ENCODE results near the gene IRAK4. TPM values are rescaled to one million over a fixed set of nuclear protein-coding genes. Genes with fewer than 3 reads are reported as not detected.
"Not testable (repeated sequence)": the region's sequence is repeated elsewhere in the genome, so short reads cannot be mapped to it uniquely, and the experiment has no call there.

Gene IRAK4
- total RNA-seq, 2 donors from 2014 or later = 17.3 to 18.6 TPM

- no peaks in the 10 kb centered on the region for H3K9me3 ChIP-seq
- no peaks in the 10 kb centered on the region for H3K4me1 ChIP-seq
- no peak overlapping the region for H3K27ac ChIP-seq
- intact Hi-C loops (cut with DNase I) = no loop called here
- peaks cover 7% of the 10 kb centered on the region for H3K36me3 ChIP-seq
- no peaks in the 10 kb centered on the region for H3K27me3 ChIP-seq
- no peak for DNase-seq
- no peak overlapping the region for H3K9ac ChIP-seq (ENCODE audit: low read depth in 2 of 2, low read length in 2 of 2)
- H3K4me3 ChIP-seq = no peak overlapping the region
- no peak for TF ChIP-seq CTCF (IDR thresholded peaks at IDR 0.05)
These were observed 18.1 kb upstream of the IRAK4 start for GRCh38 chr12:43740511-43741100.

- TF ChIP-seq CTCF (IDR thresholded peaks at IDR 0.05) = no peak
- no peak for DNase-seq
- no peaks in the 10 kb centered on the region for H3K27me3 ChIP-seq
- H3K4me1 ChIP-seq = no peaks in the 10 kb centered on the region
- no peaks in the 10 kb centered on the region for H3K36me3 ChIP-seq
- H3K9ac ChIP-seq (ENCODE audit: low read depth in 2 of 2, low read length in 2 of 2) = no peak overlapping the region
- no peaks in the 10 kb centered on the region for H3K9me3 ChIP-seq
- no peak overlapping the region for H3K4me3 ChIP-seq
- H3K27ac ChIP-seq = no peak overlapping the region
- intact Hi-C loops (cut with DNase I) = no loop called here
These were observed 16.6 kb upstream of the IRAK4 start for GRCh38 chr12:43742106-43742505.

- H3K36me3 ChIP-seq = no peaks in the 10 kb centered on the region
- no peak overlapping the region for H3K9ac ChIP-seq (ENCODE audit: low read depth in 2 of 2, low read length in 2 of 2)
- H3K27me3 ChIP-seq = no peaks in the 10 kb centered on the region
- H3K27ac ChIP-seq = no peak overlapping the region
- DNase-seq = no peak
- H3K4me3 ChIP-seq = no peak overlapping the region
- intact Hi-C loops (cut with DNase I) = no loop called here
- TF ChIP-seq CTCF (IDR thresholded peaks at IDR 0.05) = no peak
- no peaks in the 10 kb centered on the region for H3K4me1 ChIP-seq
- no peaks in the 10 kb centered on the region for H3K9me3 ChIP-seq
These were observed 13.9 kb upstream of the IRAK4 start for GRCh38 chr12:43744826-43745225.

GRCh38 chr12:43749016-43749415 lies 9.7 kb upstream of the IRAK4 start:
- Histone ChIP-seq H3K4me1 (no peaks in the 10 kb centered on the region), H3K27me3 (no peaks in the 10 kb centered on the region), H3K27ac (no peak overlapping the region), H3K36me3 (no peaks in the 10 kb centered on the region), H3K9me3 (no peaks in the 10 kb centered on the region), H3K4me3 (no peak overlapping the region), H3K9ac (ENCODE audit: low read depth in 2 of 2, low read length in 2 of 2) (no peak overlapping the region)
- intact Hi-C loops (cut with DNase I) = no loop called here
- no peak for DNase-seq
- TF ChIP-seq CTCF (IDR thresholded peaks at IDR 0.05) = no peak

GRCh38 chr12:43750814-43751213 lies 7.9 kb upstream of the IRAK4 start:
- intact Hi-C loops (cut with DNase I) = no loop called here
- no peak for TF ChIP-seq CTCF (IDR thresholded peaks at IDR 0.05)
- H3K27me3 ChIP-seq = no peaks in the 10 kb centered on the region
- H3K4me1 ChIP-seq = no peaks in the 10 kb centered on the region
- no peak for DNase-seq
- H3K9me3 ChIP-seq = no peaks in the 10 kb centered on the region
- H3K4me3 ChIP-seq = no peak overlapping the region
- H3K27ac ChIP-seq = no peak overlapping the region
- peaks cover 3% of the 10 kb centered on the region for H3K36me3 ChIP-seq
- H3K9ac ChIP-seq (ENCODE audit: low read depth in 2 of 2, low read length in 2 of 2) = no peak overlapping the region

- H3K9ac ChIP-seq (ENCODE audit: low read depth in 2 of 2, low read length in 2 of 2); H3K9me3 ChIP-seq; H3K27me3 ChIP-seq; intact Hi-C loops (cut with DNase I); DNase-seq; H3K27ac ChIP-seq; H3K4me3 ChIP-seq; H3K36me3 ChIP-seq; H3K4me1 ChIP-seq: not testable (repeated sequence)
These were observed 7.4 kb upstream of the IRAK4 start for GRCh38 chr12:43751360-43751759.
